Measurements from ENCODE around the gene HNRNPL.
"Not testable (repeated sequence)": the region's sequence is repeated elsewhere in the genome, so short reads cannot be mapped to it uniquely, and the experiment has no call there.

GRCh38 chr19:38854961-38855360 is 5.2 kb upstream of the HNRNPL start:
- not testable (repeated sequence) for TF ChIP-seq CTCF (conservative IDR thresholded peaks at IDR 0.05); EZH2 (IDR thresholded peaks at IDR 0.05; ENCODE audit: low read depth)

Measured in PC-9 (cell line).